CD4-positive, alpha-beta T cell treated with Interleukin-10 for 1 hour (primary cell): ENCODE measurements around the gene KNL1.
A peak's percentile ranks its signal among the peaks of the same experiment; 100 is the strongest.
"Not testable (repeated sequence)": the region's sequence is repeated elsewhere in the genome, so short reads cannot be mapped to it uniquely, and the experiment has no call there.

ENCODE experiments used
- DNase-seq: peaks from one replicate; pipeline ENCODE4 v3.0.0-alpha.2; 2020

Gene KNL1

GRCh38 chr15:40593588-40594428 lies at the start of gene KNL1:
Gene KNL1, plus strand, starts transcription at chr15:40594249. Its CDS starts 8,683 bp downstream, at chr15:40602932.
- peak; percentile 95 for DNase-seq

GRCh38 chr15:40545457-40545856 lies 48.6 kb upstream of the KNL1 start:
- DNase-seq = no peak

- no peak for DNase-seq
Observed at GRCh38 chr15:40548610-40549009, 45.4 kb upstream of the KNL1 start.

GRCh38 chr15:40549894-40550293 lies 44.2 kb upstream of the KNL1 start:
- DNase-seq = no peak

- DNase-seq = no peak
Observed at GRCh38 chr15:40550341-40551037, 43.6 kb upstream of the KNL1 start.

- DNase-seq = no peak
Observed at GRCh38 chr15:40554161-40554525, 39.9 kb upstream of the KNL1 start.

GRCh38 chr15:40555876-40556275 lies 38.2 kb upstream of the KNL1 start:
- DNase-seq = no peak

- DNase-seq = no peak
Observed at GRCh38 chr15:40558952-40559742, 34.9 kb upstream of the KNL1 start.

GRCh38 chr15:40562691-40563090 lies 31.4 kb upstream of the KNL1 start:
- DNase-seq = no peak

GRCh38 chr15:40563426-40563825 lies 30.6 kb upstream of the KNL1 start:
- no peak for DNase-seq

- DNase-seq = peak; percentile 96
Observed at GRCh38 chr15:40564591-40565332, 29.3 kb upstream of the KNL1 start, which contains the start of gene CCDC32. Gene CCDC32, minus strand, starts transcription at chr15:40565042. Its CDS starts 2,027 bp downstream, at chr15:40563015.

GRCh38 chr15:40565333-40566238 lies 28.5 kb upstream of the KNL1 start:
- no peak for DNase-seq

- peak; percentile 18 for DNase-seq
Observed at GRCh38 chr15:40567111-40567510, 26.9 kb upstream of the KNL1 start.

- DNase-seq = peak; percentile 92
Observed at GRCh38 chr15:40569129-40569953, 24.7 kb upstream of the KNL1 start, which contains the start of gene RPUSD2. Gene RPUSD2, plus strand, starts transcription at chr15:40569299. Its CDS starts 39 bp downstream, at chr15:40569338.

- DNase-seq = no peak
Observed at GRCh38 chr15:40575113-40575512, 18.9 kb upstream of the KNL1 start.

GRCh38 chr15:40576914-40577313 lies 17.1 kb upstream of the KNL1 start:
- not testable (repeated sequence) for DNase-seq

GRCh38 chr15:40578892-40579291 lies 15.2 kb upstream of the KNL1 start:
- DNase-seq = no peak

- not testable (repeated sequence) for DNase-seq
Observed at GRCh38 chr15:40581796-40582195, 12.3 kb upstream of the KNL1 start.

- peak; percentile 44 for DNase-seq
Observed at GRCh38 chr15:40582726-40583246, 11.3 kb upstream of the KNL1 start.

- no peak for DNase-seq
Observed at GRCh38 chr15:40584191-40584590, 9.9 kb upstream of the KNL1 start.
